BJ (cell line): ENCODE data around the gene SMYD3. TPM values are rescaled to one million over a fixed set of nuclear protein-coding genes. Genes with fewer than 3 reads are reported as not detected.

Experiments
- CTCF ChIA-PET: fragments of 350-600 bp; formaldehyde crosslinking; extraction: SDS; loops from one replicate; lab custom pipeline; 2021; ENCODE audit warnings: antibody characterized with exemption, inconsistent platforms; lab: Yijun Ruan, JAX
- POLR2A ChIA-PET: fragments of 300-600 bp; sonication (Branson Sonifier 250); formaldehyde crosslinking; extraction: SDS; loops from one replicate; lab custom pipeline; 2021; ENCODE audit warnings: antibody characterized with exemption; lab: Charles Lee
- DNase-seq: peaks from one replicate; pipeline ENCODE4 v3.0.0-alpha.2; 2011; ENCODE audit warnings: low read depth
- H3K27me3 ChIP-seq: 2 replicates; pipeline ENCODE4 v1.6.0; 2011; ENCODE audit warnings: low read length; ENCODE audit not compliant: control insufficient read depth, insufficient read depth
- H3K36me3 ChIP-seq: 2 replicates; pipeline ENCODE4 v1.5.1; 2011; ENCODE audit warnings: low read length; ENCODE audit not compliant: control insufficient read depth, insufficient read depth
- H3K4me3 ChIP-seq: 2 replicates; pipeline ENCODE4 v1.5.1; 2011; ENCODE audit warnings: low read depth, mild to moderate bottlenecking, control low read depth, low read length
- polyA plus RNA-seq: library from polyadenylated mRNA; depleted of rRNA; stranded (reverse); fragments of >200 nt; gene quantifications from 2 replicates; pipeline ENCODE4 v1.2.3, GENCODE V29; 2011
- TF ChIP-seq, protein P1 (sequence below): IDR thresholded peaks from 2 replicates; pipeline ENCODE4 v1.5.1; 2011; ENCODE audit warnings: low read depth, mild to moderate bottlenecking, control low read depth, inconsistent platforms, low read length, moderate library complexity; ENCODE audit not compliant: insufficient read depth

The SMYD3 gene
- polyA plus RNA-seq, 1 experiment, result 26.1 TPM

GRCh38 chr1:246187834-246188372 lies 319.2 kb downstream of the SMYD3 start:
- POLR2A ChIA-PET, result no interaction called here
- TF ChIP-seq, protein P1, sequence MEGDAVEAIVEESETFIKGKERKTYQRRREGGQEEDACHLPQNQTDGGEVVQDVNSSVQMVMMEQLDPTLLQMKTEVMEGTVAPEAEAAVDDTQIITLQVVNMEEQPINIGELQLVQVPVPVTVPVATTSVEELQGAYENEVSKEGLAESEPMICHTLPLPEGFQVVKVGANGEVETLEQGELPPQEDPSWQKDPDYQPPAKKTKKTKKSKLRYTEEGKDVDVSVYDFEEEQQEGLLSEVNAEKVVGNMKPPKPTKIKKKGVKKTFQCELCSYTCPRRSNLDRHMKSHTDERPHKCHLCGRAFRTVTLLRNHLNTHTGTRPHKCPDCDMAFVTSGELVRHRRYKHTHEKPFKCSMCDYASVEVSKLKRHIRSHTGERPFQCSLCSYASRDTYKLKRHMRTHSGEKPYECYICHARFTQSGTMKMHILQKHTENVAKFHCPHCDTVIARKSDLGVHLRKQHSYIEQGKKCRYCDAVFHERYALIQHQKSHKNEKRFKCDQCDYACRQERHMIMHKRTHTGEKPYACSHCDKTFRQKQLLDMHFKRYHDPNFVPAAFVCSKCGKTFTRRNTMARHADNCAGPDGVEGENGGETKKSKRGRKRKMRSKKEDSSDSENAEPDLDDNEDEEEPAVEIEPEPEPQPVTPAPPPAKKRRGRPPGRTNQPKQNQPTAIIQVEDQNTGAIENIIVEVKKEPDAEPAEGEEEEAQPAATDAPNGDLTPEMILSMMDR, result no peak
- DNase-seq, result no peak
- Histone ChIP-seq H3K36me3 (no peaks in the 10 kb centered on the region), H3K4me3 (no peak overlapping the region), H3K27me3 (no peaks in the 10 kb centered on the region)
- CTCF ChIA-PET, result interaction anchor here (1.1 to 1.5 kb wide), 2 partner anchors 15 to 29 kb away, joined by 3 to 4 read pairs; no protein-coding TSS in a partner anchor

DNA sequence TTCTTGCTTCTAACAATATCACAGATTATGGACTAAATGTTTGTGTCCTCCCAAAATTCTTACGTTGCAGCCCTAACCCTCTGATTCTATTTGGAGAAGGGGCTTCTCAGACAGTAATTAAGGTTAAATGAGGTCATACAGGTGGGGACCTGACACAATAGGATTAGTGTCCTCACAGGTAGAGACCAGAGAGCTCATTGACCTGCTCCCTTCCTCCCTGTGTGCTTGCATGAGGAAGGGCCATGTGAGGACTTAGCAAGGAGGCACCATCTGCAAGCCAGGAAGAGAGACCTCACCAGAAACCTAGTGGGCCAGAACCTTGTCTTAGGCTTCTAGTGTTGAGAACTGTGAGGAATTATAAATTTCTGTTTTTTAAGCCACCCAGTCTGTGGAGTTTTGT lies 322.6 kb downstream of the SMYD3 start:
- Histone ChIP-seq H3K36me3 (no peaks in the 10 kb centered on the region), H3K27me3 (no peaks in the 10 kb centered on the region), H3K4me3 (no peak overlapping the region)
- ChIA-PET POLR2A (no interaction called here), CTCF (no interaction called here)
- no peak for DNase-seq
- TF ChIP-seq, protein P1, result no peak

- no peak for DNase-seq
- ChIA-PET POLR2A (no interaction called here), CTCF (no interaction called here)
- Histone ChIP-seq H3K4me3 (no peak overlapping the region), H3K36me3 (no peaks in the 10 kb centered on the region), H3K27me3 (no peaks in the 10 kb centered on the region)
- TF ChIP-seq, protein P1, result no peak
Observed at GRCh38 chr1:246182149-246182851, 324.8 kb downstream of the SMYD3 start.

DNA sequence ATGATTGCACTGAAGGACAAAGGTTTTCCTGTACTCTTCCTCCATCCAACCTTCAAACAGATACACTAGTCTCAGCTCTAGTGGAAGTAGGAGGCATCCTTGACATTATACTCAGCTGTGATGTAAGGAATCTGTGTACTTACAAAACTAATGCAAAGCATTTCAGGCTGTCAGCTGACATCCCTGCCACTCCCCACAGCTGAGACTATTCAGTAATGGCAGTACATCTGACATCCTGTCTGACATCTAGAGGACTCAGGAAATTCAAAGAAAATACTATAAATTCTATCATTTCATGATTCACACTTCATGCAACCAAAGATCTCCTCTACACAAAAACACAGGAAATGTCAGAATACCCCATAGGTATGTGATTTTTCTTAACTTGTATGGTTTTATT lies 325.8 kb downstream of the SMYD3 start:
- ChIA-PET CTCF (no interaction called here), POLR2A (no interaction called here)
- Histone ChIP-seq H3K36me3 (no peaks in the 10 kb centered on the region), H3K4me3 (no peak overlapping the region), H3K27me3 (no peaks in the 10 kb centered on the region)
- TF ChIP-seq, protein P1, result no peak
- no peak for DNase-seq

GRCh38 chr1:246179401-246179800 lies 327.7 kb downstream of the SMYD3 start:
- no peak overlapping the region for H3K4me3 ChIP-seq
- no peak for DNase-seq
- TF ChIP-seq, protein P1, result no peak
- ChIA-PET CTCF (no interaction called here), POLR2A (no interaction called here)
- H3K27me3 ChIP-seq, result no peaks in the 10 kb centered on the region
- H3K36me3 ChIP-seq, result no peaks in the 10 kb centered on the region
